Hepatocyte (in vitro differentiated cells): Measurements from ENCODE around the gene EMC1. TPM values are rescaled to one million over a fixed set of nuclear protein-coding genes. Genes with fewer than 3 reads are reported as not detected.

Source experiments
- DNase-seq: peaks from one replicate; pipeline ENCODE4 v3.0.0-alpha.2; 2016; ENCODE audit warnings: low spot score
- H2AFZ ChIP-seq: fragments of 200-600 bp; sonication (generic); 2 replicates; pipeline ENCODE4 v1.6.0; 2016; ENCODE audit warnings: antibody characterized with exemption, mild to moderate bottlenecking
- H3K27ac ChIP-seq: fragments of 200-600 bp; sonication (generic); 2 replicates; pipeline ENCODE4 v1.5.1; 2016; ENCODE audit warnings: mild to moderate bottlenecking
- H3K27me3 ChIP-seq: fragments of 200-600 bp; sonication (generic); 2 replicates; pipeline ENCODE4 v1.6.1; 2016
- H3K36me3 ChIP-seq: fragments of 200-600 bp; sonication (generic); replicated peaks from 2 replicates; pipeline ENCODE4 v1.5.1; 2016; ENCODE audit warnings: low read depth; ENCODE audit not compliant: insufficient read depth
- H3K4me1 ChIP-seq: fragments of 200-600 bp; sonication (generic); 2 replicates; pipeline ENCODE4 v1.5.1; 2016; ENCODE audit warnings: mild to moderate bottlenecking, moderate library complexity; ENCODE audit not compliant: insufficient read depth
- H3K4me2 ChIP-seq: fragments of 200-600 bp; sonication (generic); 2 replicates; pipeline ENCODE4 v1.6.0; 2016
- H3K4me3 ChIP-seq: fragments of 200-600 bp; sonication (generic); 2 replicates; pipeline ENCODE4 v1.5.1; 2016; ENCODE audit warnings: mild to moderate bottlenecking
- H3K79me2 ChIP-seq: fragments of 200-600 bp; sonication (generic); 2 replicates; pipeline ENCODE4 v1.6.0; 2017; ENCODE audit warnings: mild to moderate bottlenecking
- H3K9me2 ChIP-seq: fragments of 200-600 bp; sonication (generic); replicated peaks from 2 replicates; pipeline ENCODE4 v1.6.0; 2017; ENCODE audit warnings: mild to moderate bottlenecking; ENCODE audit not compliant: insufficient read depth
- H3K9me3 ChIP-seq: fragments of 200-600 bp; sonication (generic); 2 replicates; pipeline ENCODE4 v1.5.1; 2016; ENCODE audit warnings: low read depth, mild to moderate bottlenecking
- H4K20me1 ChIP-seq: fragments of 200-600 bp; sonication (generic); 2 replicates; pipeline ENCODE4 v1.6.0; 2016; ENCODE audit warnings: mild to moderate bottlenecking; ENCODE audit not compliant: insufficient read depth, poor library complexity, severe bottlenecking
- EZH2 ChIP-seq: fragments of 200-600 bp; sonication (generic); IDR thresholded peaks from 2 replicates; pipeline ENCODE4 v1.6.1; 2016; ENCODE audit warnings: antibody characterized with exemption, mild to moderate bottlenecking, borderline replicate concordance
- EZH2phosphoT487 ChIP-seq: fragments of 200-600 bp; sonication (generic); IDR thresholded peaks from one replicate; pipeline ENCODE4 v1.6.1; 2018; ENCODE audit warnings: antibody characterized with exemption, mild to moderate bottlenecking, low read depth, moderate library complexity; ENCODE audit not compliant: unreplicated experiment, severe bottlenecking
- WGBS: methylation state at CpG from one replicate; pipeline ENCODE4 v1.1.6; 2016; ENCODE audit warnings: low lambda C conversion rate; ENCODE audit errors: missing lambda C conversion rate; 5-methylcytosine and 5-hydroxymethylcytosine counted together
- polyA plus RNA-seq: library from polyadenylated mRNA; unstranded; fragments of >200 nt; fragmentation: Nextera tagmentation; extraction: Ambion mirVana; gene quantifications from 2 replicates; pipeline ENCODE4 v1.2.1, GENCODE V29; 2016
- total RNA-seq: library from RNA; depleted of rRNA; stranded (reverse); fragments of >200 nt; gene quantifications from 2 replicates; pipeline ENCODE4 v1.2.3, GENCODE V29; 2014
- TF ChIP-seq, protein P1 (sequence below): fragments of 200-600 bp; sonication (generic); IDR thresholded peaks from 2 replicates; pipeline ENCODE4 v1.5.1; 2016; ENCODE audit warnings: antibody characterized with exemption, mild to moderate bottlenecking; ENCODE audit not compliant: poor library complexity

The EMC1 gene
- total and polyA plus RNA-seq, 2 experiments from 2014 or later, result 33.2 to 35.8 TPM

DNA sequence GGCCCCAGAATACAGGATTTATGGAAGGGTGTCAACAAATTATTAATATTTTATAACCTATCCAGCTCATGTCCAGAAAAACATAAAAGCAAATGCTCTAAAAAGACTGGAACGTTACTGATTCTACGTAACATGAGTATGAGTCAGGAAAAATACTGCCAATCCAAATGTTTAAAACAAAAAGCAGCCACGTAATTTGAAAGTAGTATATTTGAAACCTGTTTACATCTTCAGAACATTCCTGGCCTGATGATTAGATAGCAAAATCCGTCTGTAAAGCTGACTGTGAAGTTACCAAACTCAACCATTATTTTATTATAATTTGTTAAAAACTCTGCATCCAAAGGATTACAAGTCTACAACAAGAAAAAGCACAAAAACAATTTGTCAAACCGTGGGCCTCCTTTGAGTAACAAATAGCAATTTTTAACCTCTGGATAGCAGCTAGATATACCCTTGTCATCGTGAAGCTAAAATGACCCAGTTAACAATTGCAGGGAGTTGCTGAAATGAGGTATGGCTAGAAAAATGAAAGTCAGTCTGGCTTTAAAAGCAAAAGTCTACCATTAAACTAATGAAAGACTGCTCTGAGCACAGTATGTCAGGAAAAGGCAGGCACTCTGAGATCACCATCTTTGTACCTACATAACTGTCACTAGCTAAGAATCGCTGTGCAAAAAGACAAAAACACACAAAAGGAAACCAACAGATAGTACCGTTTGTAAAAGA lies 42.5 kb downstream of the EMC1 start:
- Histone ChIP-seq H3K4me2 (peak overlapping the region; percentile 87), H3K9me2 (no peaks in the 10 kb centered on the region), H3K79me2 (peaks cover 94% of the 10 kb centered on the region), H3K9me3 (no peaks in the 10 kb centered on the region), H3K27me3 (no peaks in the 10 kb centered on the region), H3K4me1 (peaks cover 51% of the 10 kb centered on the region), H3K36me3 (no peaks in the 10 kb centered on the region), H2AFZ (no peak overlapping the region), H4K20me1 (peaks cover 45% of the 10 kb centered on the region), H3K4me3 (peak overlapping the region; percentile 76), H3K27ac (peak overlapping the region; percentile 96)
- no peak for DNase-seq
- TF ChIP-seq EZH2 (no peak), EZH2phosphoT487 (no peak)
- TF ChIP-seq, protein P1, sequence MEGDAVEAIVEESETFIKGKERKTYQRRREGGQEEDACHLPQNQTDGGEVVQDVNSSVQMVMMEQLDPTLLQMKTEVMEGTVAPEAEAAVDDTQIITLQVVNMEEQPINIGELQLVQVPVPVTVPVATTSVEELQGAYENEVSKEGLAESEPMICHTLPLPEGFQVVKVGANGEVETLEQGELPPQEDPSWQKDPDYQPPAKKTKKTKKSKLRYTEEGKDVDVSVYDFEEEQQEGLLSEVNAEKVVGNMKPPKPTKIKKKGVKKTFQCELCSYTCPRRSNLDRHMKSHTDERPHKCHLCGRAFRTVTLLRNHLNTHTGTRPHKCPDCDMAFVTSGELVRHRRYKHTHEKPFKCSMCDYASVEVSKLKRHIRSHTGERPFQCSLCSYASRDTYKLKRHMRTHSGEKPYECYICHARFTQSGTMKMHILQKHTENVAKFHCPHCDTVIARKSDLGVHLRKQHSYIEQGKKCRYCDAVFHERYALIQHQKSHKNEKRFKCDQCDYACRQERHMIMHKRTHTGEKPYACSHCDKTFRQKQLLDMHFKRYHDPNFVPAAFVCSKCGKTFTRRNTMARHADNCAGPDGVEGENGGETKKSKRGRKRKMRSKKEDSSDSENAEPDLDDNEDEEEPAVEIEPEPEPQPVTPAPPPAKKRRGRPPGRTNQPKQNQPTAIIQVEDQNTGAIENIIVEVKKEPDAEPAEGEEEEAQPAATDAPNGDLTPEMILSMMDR, result no peak
- WGBS, result 16% methylated on average over 8 of the region's 8 CpGs

DNA sequence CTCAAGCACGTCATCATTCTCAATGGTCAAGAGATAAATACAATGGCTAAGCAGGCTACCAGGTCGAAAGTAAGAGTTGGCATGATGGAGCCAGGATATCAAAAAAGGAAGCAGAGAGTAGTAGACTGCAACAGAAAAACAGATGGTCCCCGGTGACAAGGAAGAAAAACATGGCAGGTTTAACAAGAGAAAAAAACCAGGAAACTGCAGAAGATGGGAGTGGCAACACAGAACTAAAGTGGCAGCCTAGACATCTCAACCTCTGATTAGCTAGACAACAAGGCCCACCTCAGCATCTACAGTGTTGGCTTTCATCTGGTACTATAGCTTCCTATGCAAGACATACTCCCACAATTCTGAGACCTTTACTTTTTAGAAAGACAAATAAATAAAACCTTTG lies 44.4 kb downstream of the EMC1 start:
- Histone ChIP-seq H3K27ac (peak overlapping the region; percentile 41), H4K20me1 (peaks cover 49% of the 10 kb centered on the region), H3K9me3 (no peaks in the 10 kb centered on the region), H3K4me3 (no peak overlapping the region), H3K4me1 (peaks cover 52% of the 10 kb centered on the region), H3K4me2 (peak overlapping the region; percentile 87), H3K36me3 (no peaks in the 10 kb centered on the region), H3K79me2 (peaks cover 93% of the 10 kb centered on the region), H3K27me3 (no peaks in the 10 kb centered on the region), H3K9me2 (no peaks in the 10 kb centered on the region), H2AFZ (no peak overlapping the region)
- DNase-seq, result no peak
- WGBS, result 75% methylated on average over 3 of the region's 3 CpGs
- TF ChIP-seq EZH2, result no peak
- TF ChIP-seq, protein P1, result no peak
- TF ChIP-seq EZH2phosphoT487, result no peak

DNA sequence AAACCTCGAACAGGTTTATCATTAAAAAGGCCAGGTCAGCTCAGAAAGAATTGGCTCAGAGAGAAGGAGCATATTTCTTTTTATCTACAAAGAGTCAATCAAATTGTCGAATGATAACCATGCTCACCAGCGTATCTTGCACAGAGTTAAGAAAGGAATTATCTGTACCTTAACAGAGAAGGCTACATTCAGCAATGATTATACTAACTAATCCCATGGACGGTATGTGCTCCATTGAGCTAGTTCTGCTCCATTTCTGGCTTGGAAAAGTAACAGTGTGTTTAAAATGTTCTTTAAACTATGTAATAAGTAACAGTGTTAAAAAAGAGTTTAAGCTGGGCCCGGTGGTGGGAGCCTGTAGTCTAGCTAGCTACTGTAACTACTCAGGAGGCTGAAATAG lies 45.5 kb downstream of the EMC1 start:
- no peaks in the 10 kb centered on the region for H3K9me2 ChIP-seq
- H3K36me3 ChIP-seq, result no peaks in the 10 kb centered on the region
- peaks cover 49% of the 10 kb centered on the region for H4K20me1 ChIP-seq
- no peak overlapping the region for H3K4me3 ChIP-seq
- no peak for DNase-seq
- H3K27me3 ChIP-seq, result no peaks in the 10 kb centered on the region
- H3K27ac ChIP-seq, result peak overlapping the region; percentile 41
- H3K4me1 ChIP-seq, result peaks cover 48% of the 10 kb centered on the region
- TF ChIP-seq EZH2phosphoT487, result no peak
- TF ChIP-seq EZH2, result no peak
- TF ChIP-seq, protein P1, result no peak
- no peak overlapping the region for H2AFZ ChIP-seq
- H3K4me2 ChIP-seq, result peak overlapping the region; percentile 87
- 56% methylated on average over 5 of the region's 5 CpGs for WGBS
- peaks cover 93% of the 10 kb centered on the region for H3K79me2 ChIP-seq
- no peaks in the 10 kb centered on the region for H3K9me3 ChIP-seq
